Measurements from ENCODE around the gene PRDM8.

Gene PRDM8

DNA sequence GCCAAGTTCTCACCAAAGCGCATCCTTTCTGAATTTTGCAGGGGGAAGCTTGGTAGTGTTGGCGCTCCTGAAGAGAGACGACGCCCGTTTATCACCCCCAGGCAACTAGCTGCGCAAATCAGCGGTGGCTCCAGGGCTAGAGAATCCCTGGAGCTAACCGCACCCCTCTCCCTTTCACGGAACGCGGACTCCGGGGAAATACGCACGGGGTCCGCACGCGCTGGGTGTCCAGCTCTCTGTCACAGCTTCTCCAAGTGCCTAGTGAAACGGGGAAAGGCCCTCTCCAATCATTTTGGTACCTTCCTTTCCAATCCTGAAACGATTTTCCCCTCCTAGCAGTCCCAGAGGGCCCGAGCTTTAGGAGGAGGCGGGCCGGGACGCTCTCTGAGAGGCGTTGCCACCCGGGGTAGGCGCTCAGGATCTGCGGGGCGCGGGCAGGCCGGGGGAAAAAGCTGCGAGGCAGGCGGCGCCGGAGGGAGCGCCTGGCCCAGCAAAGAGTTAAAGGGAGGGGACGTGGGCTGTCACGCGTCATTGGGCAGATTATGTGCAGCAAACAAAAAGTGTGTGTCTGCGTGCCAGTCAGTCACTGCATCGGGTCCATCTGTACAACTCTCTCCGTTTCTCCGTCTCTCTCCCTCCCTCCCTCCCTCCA is at the start of gene PRDM8:
Gene PRDM8, plus strand, starts transcription at position 582 of the 652 bp plus-strand sequence. CDS start 2,578 bp downstream, outside the sequence.
- H3K4me3 ChIP-seq (ENCODE audit: insufficient read depth, low read length, poor library complexity, severe bottlenecking) = no peak within 1 kb of the TSS
- no peak within 1 kb of the TSS for H3K9ac ChIP-seq (ENCODE audit: low read length)
- H4K20me1 ChIP-seq (ENCODE audit: low read depth, low read length) = no peaks in the 10 kb centered on the region
- H3K9me3 ChIP-seq (ENCODE audit: insufficient read depth, low read length) = no peaks in the 10 kb centered on the region
- H3K27ac ChIP-seq (ENCODE audit: low read depth, low read length) = no peak within 1 kb of the TSS
- H3K9me2 ChIP-seq (replicated peaks; ENCODE audit: insufficient read depth, low read length) = no peaks in the 10 kb centered on the region
- TF ChIP-seq EZH2phosphoT487 (conservative IDR thresholded peaks at IDR 0.05; ENCODE audit: low read length) = no peak
- TF ChIP-seq, protein P1, sequence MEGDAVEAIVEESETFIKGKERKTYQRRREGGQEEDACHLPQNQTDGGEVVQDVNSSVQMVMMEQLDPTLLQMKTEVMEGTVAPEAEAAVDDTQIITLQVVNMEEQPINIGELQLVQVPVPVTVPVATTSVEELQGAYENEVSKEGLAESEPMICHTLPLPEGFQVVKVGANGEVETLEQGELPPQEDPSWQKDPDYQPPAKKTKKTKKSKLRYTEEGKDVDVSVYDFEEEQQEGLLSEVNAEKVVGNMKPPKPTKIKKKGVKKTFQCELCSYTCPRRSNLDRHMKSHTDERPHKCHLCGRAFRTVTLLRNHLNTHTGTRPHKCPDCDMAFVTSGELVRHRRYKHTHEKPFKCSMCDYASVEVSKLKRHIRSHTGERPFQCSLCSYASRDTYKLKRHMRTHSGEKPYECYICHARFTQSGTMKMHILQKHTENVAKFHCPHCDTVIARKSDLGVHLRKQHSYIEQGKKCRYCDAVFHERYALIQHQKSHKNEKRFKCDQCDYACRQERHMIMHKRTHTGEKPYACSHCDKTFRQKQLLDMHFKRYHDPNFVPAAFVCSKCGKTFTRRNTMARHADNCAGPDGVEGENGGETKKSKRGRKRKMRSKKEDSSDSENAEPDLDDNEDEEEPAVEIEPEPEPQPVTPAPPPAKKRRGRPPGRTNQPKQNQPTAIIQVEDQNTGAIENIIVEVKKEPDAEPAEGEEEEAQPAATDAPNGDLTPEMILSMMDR (IDR thresholded peaks at IDR 0.05; ENCODE audit: insufficient read depth, low read length, poor library complexity, severe bottlenecking) = no peak
- no peak within 1 kb of the TSS for H2AFZ ChIP-seq (ENCODE audit: low read depth, low read length, severe bottlenecking)
- H3K4me2 ChIP-seq (ENCODE audit: low read depth, low read length, poor library complexity, severe bottlenecking) = no peak within 1 kb of the TSS
- H3K79me2 ChIP-seq (ENCODE audit: insufficient read depth, low read length) = no peaks in the 10 kb centered on the region
- H3K27me3 ChIP-seq (ENCODE audit: low read length) = no peaks in the 10 kb centered on the region
- H3F3A ChIP-seq (ENCODE audit: insufficient read depth) = no peaks in the 10 kb centered on the region
- no peaks in the 10 kb centered on the region for H3K36me3 ChIP-seq (ENCODE audit: low read length)

DNA sequence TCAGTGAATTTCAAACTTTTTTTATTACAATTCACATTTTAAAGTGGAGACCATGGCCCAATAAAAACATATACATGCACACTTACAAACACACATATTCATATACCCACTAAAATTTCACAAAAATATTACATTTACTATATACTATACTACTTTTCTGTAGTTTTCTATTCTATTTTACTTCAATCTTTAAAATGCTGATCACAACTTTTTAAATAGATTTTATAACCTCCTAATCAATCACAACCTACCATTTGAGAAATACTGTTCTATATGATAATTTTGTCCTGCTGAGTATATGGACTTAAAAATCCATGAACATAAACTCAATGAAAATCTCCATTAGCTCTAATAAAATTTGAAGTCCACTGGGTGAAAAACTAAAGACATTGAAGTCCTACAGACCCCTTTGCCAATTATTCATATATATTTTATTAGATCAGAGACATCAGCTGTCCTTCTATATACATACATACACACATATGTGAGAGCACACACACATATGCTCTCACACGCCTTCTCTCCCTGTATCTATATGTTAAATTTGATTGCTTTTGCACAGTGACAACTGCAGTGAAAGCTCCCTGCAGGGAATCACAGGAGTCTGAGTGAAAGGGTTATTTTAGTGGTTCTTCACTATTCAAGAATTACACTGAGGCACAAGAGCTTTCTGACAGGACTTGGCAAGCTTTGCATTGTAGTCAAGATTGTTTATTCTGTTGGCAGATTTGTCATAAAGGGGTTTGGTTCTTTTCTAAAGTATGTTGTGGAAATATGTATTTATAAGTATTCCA is 46.7 kb upstream of the PRDM8 start:
- H3K4me3 ChIP-seq (ENCODE audit: insufficient read depth, low read length, poor library complexity, severe bottlenecking) = no peak overlapping the region
- no peaks in the 10 kb centered on the region for H3K36me3 ChIP-seq (ENCODE audit: low read length)
- TF ChIP-seq, protein P1 (IDR thresholded peaks at IDR 0.05; ENCODE audit: insufficient read depth, low read length, poor library complexity, severe bottlenecking) = no peak
- TF ChIP-seq EZH2phosphoT487 (conservative IDR thresholded peaks at IDR 0.05; ENCODE audit: low read length) = no peak
- H3K79me2 ChIP-seq (ENCODE audit: insufficient read depth, low read length) = no peaks in the 10 kb centered on the region
- no peaks in the 10 kb centered on the region for H4K20me1 ChIP-seq (ENCODE audit: low read depth, low read length)
- no peaks in the 10 kb centered on the region for H3K9me2 ChIP-seq (replicated peaks; ENCODE audit: insufficient read depth, low read length)
- H3K9me3 ChIP-seq (ENCODE audit: insufficient read depth, low read length) = no peaks in the 10 kb centered on the region
- no peak overlapping the region for H3K27ac ChIP-seq (ENCODE audit: low read depth, low read length)
- H3K9ac ChIP-seq (ENCODE audit: low read length) = no peak overlapping the region
- no peaks in the 10 kb centered on the region for H3K27me3 ChIP-seq (ENCODE audit: low read length)
- H2AFZ ChIP-seq (ENCODE audit: low read depth, low read length, severe bottlenecking) = no peak overlapping the region
- no peak overlapping the region for H3K4me2 ChIP-seq (ENCODE audit: low read depth, low read length, poor library complexity, severe bottlenecking)
- H3F3A ChIP-seq (ENCODE audit: insufficient read depth) = no peaks in the 10 kb centered on the region

DNA sequence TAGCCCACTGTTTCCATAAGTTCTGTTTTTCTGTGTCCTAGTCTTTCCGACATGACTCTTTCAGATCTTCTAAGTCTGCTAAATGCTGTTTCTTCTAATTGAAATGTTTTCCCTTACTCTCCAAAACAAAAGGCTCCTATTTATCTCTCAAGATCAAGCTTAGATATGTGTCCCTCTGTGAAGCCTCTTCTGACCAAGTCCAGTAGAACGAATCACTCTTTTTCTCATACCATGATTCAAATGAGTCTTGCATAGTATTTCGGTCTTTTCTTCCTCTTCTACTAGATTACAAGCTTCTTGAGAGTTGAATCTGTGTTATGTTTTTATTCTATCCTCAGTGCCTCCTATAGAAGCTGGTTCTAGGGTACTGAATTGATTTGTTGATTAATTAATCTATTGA is 45.3 kb upstream of the PRDM8 start:
- no peaks in the 10 kb centered on the region for H4K20me1 ChIP-seq (ENCODE audit: low read depth, low read length)
- H3K27ac ChIP-seq (ENCODE audit: low read depth, low read length) = no peak overlapping the region
- H3K27me3 ChIP-seq (ENCODE audit: low read length) = no peaks in the 10 kb centered on the region
- no peak overlapping the region for H2AFZ ChIP-seq (ENCODE audit: low read depth, low read length, severe bottlenecking)
- no peak overlapping the region for H3K4me3 ChIP-seq (ENCODE audit: insufficient read depth, low read length, poor library complexity, severe bottlenecking)
- no peaks in the 10 kb centered on the region for H3K36me3 ChIP-seq (ENCODE audit: low read length)
- no peaks in the 10 kb centered on the region for H3K9me2 ChIP-seq (replicated peaks; ENCODE audit: insufficient read depth, low read length)
- no peak overlapping the region for H3K9ac ChIP-seq (ENCODE audit: low read length)
- H3K4me2 ChIP-seq (ENCODE audit: low read depth, low read length, poor library complexity, severe bottlenecking) = no peak overlapping the region
- H3K79me2 ChIP-seq (ENCODE audit: insufficient read depth, low read length) = no peaks in the 10 kb centered on the region
- no peaks in the 10 kb centered on the region for H3K9me3 ChIP-seq (ENCODE audit: insufficient read depth, low read length)
- TF ChIP-seq, protein P1 (IDR thresholded peaks at IDR 0.05; ENCODE audit: insufficient read depth, low read length, poor library complexity, severe bottlenecking) = no peak
- no peak for TF ChIP-seq EZH2phosphoT487 (conservative IDR thresholded peaks at IDR 0.05; ENCODE audit: low read length)
- H3F3A ChIP-seq (ENCODE audit: insufficient read depth) = no peaks in the 10 kb centered on the region
